HG02973 (cell line): ENCODE measurements around the gene USP32.
"Not testable (repeated sequence)": the region's sequence is repeated elsewhere in the genome, so short reads cannot be mapped to it uniquely, and the experiment has no call there.

Experiments
- ATAC-seq: cut with Tn5 transposase; IDR thresholded peaks from one replicate; pipeline ENCODE4 v1.9.1; 2021; ENCODE audit warnings: moderate library complexity; ENCODE audit not compliant: unreplicated experiment

The USP32 gene

GRCh38 chr17:60186846-60187745 lies 204.8 kb downstream of the USP32 start:
- ATAC-seq: not testable (repeated sequence)

- not testable (repeated sequence) for ATAC-seq
Observed at GRCh38 chr17:60186372-60186771, 205.6 kb downstream of the USP32 start.

GRCh38 chr17:60180380-60180779 lies 211.6 kb downstream of the USP32 start:
- ATAC-seq: not testable (repeated sequence)

GRCh38 chr17:60178180-60178579 lies 213.8 kb downstream of the USP32 start:
- not testable (repeated sequence) for ATAC-seq

GRCh38 chr17:60176763-60177162 lies 215.2 kb downstream of the USP32 start:
- ATAC-seq: not testable (repeated sequence)

GRCh38 chr17:60174767-60175166 lies 217.2 kb downstream of the USP32 start:
- not testable (repeated sequence) for ATAC-seq

GRCh38 chr17:60174035-60174434 lies 217.9 kb downstream of the USP32 start:
- ATAC-seq: no peak

GRCh38 chr17:60173304-60173819 lies 218.6 kb downstream of the USP32 start:
- ATAC-seq: no peak

GRCh38 chr17:60171753-60172079 lies 220.2 kb downstream of the USP32 start:
- no peak for ATAC-seq

GRCh38 chr17:60170835-60171752 lies 220.8 kb downstream of the USP32 start:
- ATAC-seq: no peak

GRCh38 chr17:60169921-60170817 lies 221.8 kb downstream of the USP32 start:
- no peak for ATAC-seq

GRCh38 chr17:60168654-60169053 lies 223.3 kb downstream of the USP32 start:
- no peak for ATAC-seq

- ATAC-seq: no peak
Observed at GRCh38 chr17:60167065-60167741, 224.7 kb downstream of the USP32 start.

GRCh38 chr17:60165971-60166370 lies 226.0 kb downstream of the USP32 start:
- no peak for ATAC-seq

GRCh38 chr17:60165223-60165622 lies 226.7 kb downstream of the USP32 start:
- no peak for ATAC-seq

GRCh38 chr17:60164697-60165096 lies 227.2 kb downstream of the USP32 start:
- ATAC-seq: no peak

- ATAC-seq: no peak
Observed at GRCh38 chr17:60164164-60164563, 227.8 kb downstream of the USP32 start.

- ATAC-seq: no peak
Observed at GRCh38 chr17:60163108-60163784, 228.7 kb downstream of the USP32 start.

GRCh38 chr17:60161598-60162330 lies 230.2 kb downstream of the USP32 start:
- no peak for ATAC-seq
